Liver (tissue), 3 donors: ENCODE data around the gene NSUN2.

Experiments used
- ATF3 ChIP-seq: IDR thresholded peaks from 2 replicates; pipeline ENCODE4 v1.6.1; 2016; ENCODE audit warnings: antibody characterized with exemption
- CTCF ChIP-seq: fragments of 150-350 bp; IDR thresholded peaks from 2 replicates; pipeline ENCODE4 v1.5.1; 2017; ENCODE audit warnings: improper control_type of control experiment, low read depth, low read length; ENCODE audit not compliant: missing input control
- FOXA1 ChIP-seq: IDR thresholded peaks from 2 replicates; pipeline ENCODE4 v1.6.1; 2016; ENCODE audit warnings: antibody characterized with exemption
- JUND ChIP-seq, 2 donors: IDR thresholded peaks; 2 replicates each; pipeline ENCODE4 v1.6.1; 2016; ENCODE audit warnings: antibody characterized with exemption in 2 of 2
- SP1 ChIP-seq: IDR thresholded peaks from 2 replicates; pipeline ENCODE4 v1.6.1; 2018; ENCODE audit warnings: antibody characterized with exemption, mild to moderate bottlenecking
- YY1 ChIP-seq: IDR thresholded peaks from 2 replicates; pipeline ENCODE4 v1.6.1; 2016; ENCODE audit warnings: antibody characterized with exemption, mild to moderate bottlenecking
- donor health status: healthy.
- donor health status: healthy.

- no peak for TF ChIP-seq CTCF
- TF ChIP-seq YY1, result no peak
- TF ChIP-seq FOXA1, result no peak
- TF ChIP-seq SP1, result no peak
- TF ChIP-seq ATF3, result no peak
- TF ChIP-seq JUND (IDR thresholded peaks at IDR 0.05), result no peak
These were observed 6.3 kb downstream of the NSUN2 start for GRCh38 chr5:6626508-6626907.
